ENCODE measurements around the gene SHISA5.
"Not testable (repeated sequence)": the region's sequence is repeated elsewhere in the genome, so short reads cannot be mapped to it uniquely, and the experiment has no call there.

SHISA5 gene

DNA sequence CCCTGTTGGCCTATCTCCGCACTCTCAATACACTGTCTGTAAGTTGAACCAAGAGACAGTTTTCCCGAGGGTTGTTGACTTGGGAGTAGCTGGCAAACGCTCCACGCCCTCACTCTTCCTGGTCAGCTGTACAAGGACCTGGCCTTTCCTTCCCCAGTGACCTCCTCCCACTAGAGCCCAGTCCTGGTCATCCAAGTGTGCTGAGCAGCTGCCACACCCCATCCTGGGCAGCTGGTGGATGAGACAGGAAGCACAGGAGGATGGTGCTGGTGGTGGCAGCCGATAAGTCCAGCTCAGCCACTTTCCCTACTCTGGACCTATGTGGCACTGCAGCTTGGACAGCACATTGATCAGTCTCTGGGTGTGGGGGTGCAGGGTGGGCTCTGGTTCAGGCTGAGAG is 32.8 kb upstream of the SHISA5 start:
- no peaks in the 10 kb centered on the region for H3K4me1 ChIP-seq (ENCODE audit: control insufficient read depth in 1 of 2, insufficient read depth in 2 of 2, low read length in 2 of 2)
- H3K4me3 ChIP-seq (ENCODE audit: low read depth in 1 of 2, low read length in 2 of 2): no peak overlapping the region
- H3K9me3 ChIP-seq (ENCODE audit: control insufficient read depth in 1 of 2, low read length in 2 of 2): no peaks in the 10 kb centered on the region
- no peak overlapping the region for H3K27ac ChIP-seq (ENCODE audit: low read length)
- peaks cover 25 to 37% of the 10 kb centered on the region in 2 donors for H3K36me3 ChIP-seq (ENCODE audit: control insufficient read depth in 1 of 2, insufficient read depth in 2 of 2, low read length in 2 of 2)
- H3K27me3 ChIP-seq (ENCODE audit: low read depth, low read length): no peaks in the 10 kb centered on the region

DNA sequence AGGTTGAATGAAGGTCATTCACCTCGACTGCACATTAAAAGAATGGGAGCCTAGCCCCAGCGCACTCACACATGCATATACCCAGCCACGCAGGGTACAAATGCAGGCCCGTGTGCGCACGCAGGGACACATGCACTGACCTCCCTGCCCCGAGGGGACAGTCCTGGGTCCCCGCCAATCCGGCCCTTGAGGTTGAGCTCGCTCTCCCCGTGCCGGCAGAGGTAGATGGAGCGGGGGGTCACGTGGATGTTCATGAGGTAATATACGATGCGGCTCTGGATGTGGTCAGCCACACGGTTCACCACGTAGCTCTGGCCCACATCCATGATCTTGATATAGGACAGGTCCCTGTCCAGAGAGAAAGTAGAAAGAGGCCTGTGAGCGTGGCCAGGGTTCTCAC is 32.1 kb upstream of the SHISA5 start:
- Histone ChIP-seq H3K27ac (ENCODE audit: low read length) (no peak overlapping the region), H3K36me3 (ENCODE audit: control insufficient read depth in 1 of 2, insufficient read depth in 2 of 2, low read length in 2 of 2) (peaks cover 25 to 37% of the 10 kb centered on the region in 2 donors), H3K9me3 (ENCODE audit: control insufficient read depth in 1 of 2, low read length in 2 of 2) (no peaks in the 10 kb centered on the region), H3K4me1 (ENCODE audit: control insufficient read depth in 1 of 2, insufficient read depth in 2 of 2, low read length in 2 of 2) (no peaks in the 10 kb centered on the region), H3K4me3 (ENCODE audit: low read depth in 1 of 2, low read length in 2 of 2) (no peak overlapping the region), H3K27me3 (ENCODE audit: low read depth, low read length) (no peaks in the 10 kb centered on the region)

DNA sequence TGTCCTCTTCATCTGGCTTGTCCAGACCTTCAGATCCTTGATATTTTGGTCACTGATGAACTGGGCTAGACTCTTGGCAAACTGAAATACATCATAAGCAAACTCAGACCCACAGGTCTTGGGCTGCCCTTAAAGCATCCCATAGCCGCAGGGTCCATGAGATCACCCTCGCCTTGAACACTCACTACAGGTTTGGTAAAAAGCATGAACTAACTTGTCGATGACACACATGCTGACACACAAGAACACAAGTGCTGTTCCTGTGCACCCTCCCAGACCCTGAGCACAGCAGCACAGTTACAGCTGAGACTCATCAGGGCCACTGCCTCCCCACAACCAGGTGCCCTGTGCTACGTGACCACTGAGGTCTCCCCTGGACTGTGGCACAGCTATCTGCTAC is 31.6 kb upstream of the SHISA5 start:
- no peaks in the 10 kb centered on the region for H3K27me3 ChIP-seq (ENCODE audit: low read depth, low read length)
- no peaks in the 10 kb centered on the region for H3K9me3 ChIP-seq (ENCODE audit: control insufficient read depth in 1 of 2, low read length in 2 of 2)
- no peaks in the 10 kb centered on the region for H3K4me1 ChIP-seq (ENCODE audit: control insufficient read depth in 1 of 2, insufficient read depth in 2 of 2, low read length in 2 of 2)
- H3K36me3 ChIP-seq (ENCODE audit: control insufficient read depth in 1 of 2, insufficient read depth in 2 of 2, low read length in 2 of 2): peaks cover 25 to 37% of the 10 kb centered on the region in 2 donors
- no peak overlapping the region for H3K27ac ChIP-seq (ENCODE audit: low read length)
- H3K4me3 ChIP-seq (ENCODE audit: low read depth in 1 of 2, low read length in 2 of 2): no peak overlapping the region

DNA sequence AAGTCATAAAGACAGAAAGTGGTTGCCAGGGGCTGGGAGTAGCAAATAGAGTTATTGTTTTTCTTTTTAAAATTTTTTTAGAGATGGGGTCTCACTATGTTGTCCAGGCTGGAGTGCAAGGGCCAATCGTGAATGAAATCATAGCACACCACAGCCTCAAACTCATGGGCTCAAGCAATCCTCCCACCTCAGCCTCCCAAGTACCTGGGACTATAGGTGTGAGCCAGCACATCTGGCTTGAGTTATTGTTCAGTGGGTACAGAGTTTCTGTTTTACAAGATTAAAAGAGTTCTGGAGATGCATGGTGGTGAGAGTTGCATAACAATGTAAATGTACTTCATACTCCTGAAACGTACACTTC is 29.0 kb upstream of the SHISA5 start:
- no peaks in the 10 kb centered on the region for H3K27me3 ChIP-seq (ENCODE audit: low read depth, low read length)
- no peak overlapping the region for H3K4me3 ChIP-seq (ENCODE audit: low read depth in 1 of 2, low read length in 2 of 2)
- H3K9me3 ChIP-seq (ENCODE audit: control insufficient read depth in 1 of 2, low read length in 2 of 2): no peaks in the 10 kb centered on the region
- H3K4me1 ChIP-seq (ENCODE audit: control insufficient read depth in 1 of 2, insufficient read depth in 2 of 2, low read length in 2 of 2): no peaks in the 10 kb centered on the region
- H3K36me3 ChIP-seq (ENCODE audit: control insufficient read depth in 1 of 2, insufficient read depth in 2 of 2, low read length in 2 of 2): peaks cover 22 to 25% of the 10 kb centered on the region in 2 donors
- H3K27ac ChIP-seq (ENCODE audit: low read length): no peak overlapping the region

DNA sequence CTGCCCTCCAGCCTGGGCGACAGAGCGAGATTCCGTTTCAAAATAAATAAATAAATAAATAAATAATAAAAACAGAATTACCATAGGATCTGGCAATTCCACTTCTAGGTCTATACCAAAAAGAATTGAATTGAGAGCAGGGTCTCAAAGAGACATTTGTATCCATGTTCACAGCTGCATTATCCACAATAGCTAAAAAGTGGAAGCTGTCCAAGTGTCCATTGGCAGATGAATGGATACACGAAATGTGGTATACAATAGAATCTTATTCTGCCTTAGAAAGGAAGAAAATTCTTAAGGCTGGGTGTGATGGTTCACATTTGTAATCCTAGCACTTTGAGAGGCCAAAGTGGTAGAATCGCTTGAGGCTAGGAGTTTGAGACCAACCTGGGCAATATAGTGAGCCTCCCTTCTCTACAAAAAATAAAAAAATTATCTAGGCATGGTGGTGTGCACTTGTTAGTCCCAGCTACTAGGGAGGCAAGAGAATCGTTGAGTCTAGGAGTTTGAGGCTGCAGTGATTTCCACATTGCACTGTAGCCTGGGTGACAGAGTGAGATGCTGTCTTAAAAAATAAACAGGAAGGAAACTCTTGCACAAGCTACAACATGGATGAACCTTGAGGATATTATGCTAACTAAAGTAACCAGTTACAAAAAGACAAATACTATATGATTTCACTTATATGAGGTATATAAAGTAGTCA is 28.4 kb upstream of the SHISA5 start:
- Histone ChIP-seq H3K4me1 (ENCODE audit: control insufficient read depth in 1 of 2, insufficient read depth in 2 of 2, low read length in 2 of 2) (no peaks in the 10 kb centered on the region), H3K9me3 (ENCODE audit: control insufficient read depth in 1 of 2, low read length in 2 of 2) (no peaks in the 10 kb centered on the region), H3K4me3 (ENCODE audit: low read depth in 1 of 2, low read length in 2 of 2) (no peak overlapping the region), H3K36me3 (ENCODE audit: control insufficient read depth in 1 of 2, insufficient read depth in 2 of 2, low read length in 2 of 2) (peaks cover 20 to 22% of the 10 kb centered on the region in 2 donors), H3K27me3 (ENCODE audit: low read depth, low read length) (no peaks in the 10 kb centered on the region), H3K27ac (ENCODE audit: low read length) (no peak overlapping the region)

DNA sequence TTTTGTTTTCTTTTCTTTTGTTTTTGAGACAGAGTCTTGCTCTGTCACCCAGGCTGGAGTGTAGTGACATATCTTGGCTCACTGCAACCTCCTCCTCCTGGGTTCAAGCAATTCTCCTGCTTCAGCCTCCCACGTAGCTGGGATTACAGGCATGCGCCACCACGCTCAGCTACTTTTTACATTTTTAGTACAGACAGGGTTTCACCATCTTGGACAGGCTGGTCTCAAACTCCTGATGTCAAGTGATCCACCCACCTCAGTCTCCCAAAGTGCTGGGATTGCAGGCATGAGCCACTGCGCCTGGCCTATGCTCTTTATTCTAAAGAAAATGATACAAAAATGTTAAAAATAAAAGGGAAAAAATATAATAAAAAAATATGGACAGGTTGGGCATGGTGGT is 26.7 kb upstream of the SHISA5 start:
- peaks cover 6 to 10% of the 10 kb centered on the region in 2 donors for H3K36me3 ChIP-seq (ENCODE audit: control insufficient read depth in 1 of 2, insufficient read depth in 2 of 2, low read length in 2 of 2)
- H3K27ac ChIP-seq (ENCODE audit: low read length); H3K27me3 ChIP-seq (ENCODE audit: low read depth, low read length); H3K4me1 ChIP-seq (ENCODE audit: control insufficient read depth in 1 of 2, insufficient read depth in 2 of 2, low read length in 2 of 2); H3K9me3 ChIP-seq (ENCODE audit: control insufficient read depth in 1 of 2, low read length in 2 of 2); H3K4me3 ChIP-seq (ENCODE audit: low read depth in 1 of 2, low read length in 2 of 2): not testable (repeated sequence)

DNA sequence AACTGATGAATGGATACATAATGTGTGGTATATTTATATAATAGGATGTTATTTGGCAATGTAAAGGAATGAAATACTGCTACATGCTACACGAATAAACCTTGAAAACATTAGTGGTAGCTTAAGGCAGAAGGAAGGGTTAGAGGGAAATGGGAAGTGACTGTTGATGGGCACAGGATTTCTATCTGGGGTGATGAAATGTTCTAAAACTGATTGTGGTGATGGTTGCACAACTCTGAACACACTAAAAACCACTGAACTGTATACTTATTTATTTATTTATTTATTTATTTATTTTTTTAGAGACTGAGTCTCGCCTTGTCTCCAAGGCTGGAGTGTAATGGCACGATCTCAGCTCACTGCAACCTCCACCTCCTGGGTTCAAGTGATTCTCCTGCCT is 24.8 kb upstream of the SHISA5 start:
- Histone ChIP-seq H3K36me3 (ENCODE audit: control insufficient read depth in 1 of 2, insufficient read depth in 2 of 2, low read length in 2 of 2) (peaks cover 0 to 7% of the 10 kb centered on the region in 2 donors), H3K27ac (ENCODE audit: low read length) (no peak overlapping the region), H3K9me3 (ENCODE audit: control insufficient read depth in 1 of 2, low read length in 2 of 2) (no peaks in the 10 kb centered on the region), H3K27me3 (ENCODE audit: low read depth, low read length) (no peaks in the 10 kb centered on the region), H3K4me3 (ENCODE audit: low read depth in 1 of 2, low read length in 2 of 2) (no peak overlapping the region), H3K4me1 (ENCODE audit: control insufficient read depth in 1 of 2, insufficient read depth in 2 of 2, low read length in 2 of 2) (no peaks in the 10 kb centered on the region)

DNA sequence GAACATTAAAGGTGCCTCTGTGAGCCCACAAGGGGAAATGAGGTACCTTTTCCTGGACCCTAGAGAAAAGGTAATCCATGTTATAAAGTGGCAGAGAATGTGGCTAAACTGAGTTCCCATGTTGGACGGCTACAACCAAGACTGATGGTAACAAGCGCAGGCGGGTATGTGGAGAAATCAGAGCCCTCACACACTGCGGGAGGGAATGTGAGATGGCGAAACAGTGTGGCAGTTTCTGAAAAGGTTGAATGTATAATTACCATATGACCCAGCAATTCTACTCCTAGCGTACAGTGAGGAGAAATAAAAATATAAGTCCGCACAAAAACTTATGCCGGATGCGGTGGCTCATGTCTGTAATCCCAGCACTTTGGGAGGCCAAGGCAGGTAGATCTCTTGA is 24.1 kb upstream of the SHISA5 start:
- Histone ChIP-seq H3K36me3 (ENCODE audit: control insufficient read depth in 1 of 2, insufficient read depth in 2 of 2, low read length in 2 of 2) (peaks cover 0 to 7% of the 10 kb centered on the region in 2 donors), H3K27me3 (ENCODE audit: low read depth, low read length) (no peaks in the 10 kb centered on the region), H3K9me3 (ENCODE audit: control insufficient read depth in 1 of 2, low read length in 2 of 2) (no peaks in the 10 kb centered on the region), H3K27ac (ENCODE audit: low read length) (no peak overlapping the region), H3K4me1 (ENCODE audit: control insufficient read depth in 1 of 2, insufficient read depth in 2 of 2, low read length in 2 of 2) (no peaks in the 10 kb centered on the region), H3K4me3 (ENCODE audit: low read depth in 1 of 2, low read length in 2 of 2) (no peak overlapping the region)

DNA sequence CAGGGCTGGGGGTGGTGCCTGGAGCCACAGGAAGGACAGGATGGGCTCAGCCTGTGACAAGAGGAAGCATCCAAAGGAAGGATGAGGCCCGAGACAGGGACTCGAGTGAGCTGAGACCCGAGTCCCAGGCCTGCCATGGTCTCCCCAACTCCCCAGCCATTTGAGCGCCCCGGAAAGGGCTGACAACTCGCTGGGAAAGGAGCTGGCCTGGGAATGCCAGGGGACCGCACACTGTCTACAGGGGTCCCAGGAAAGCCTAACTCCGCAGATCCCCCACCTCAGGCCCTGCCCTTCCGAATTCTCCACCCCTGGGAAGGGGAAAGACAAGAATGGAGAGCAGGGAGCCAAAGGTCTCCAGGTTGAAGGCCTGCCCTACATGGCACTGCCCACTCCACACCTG is 21.0 kb upstream of the SHISA5 start:
- peaks cover 0 to 7% of the 10 kb centered on the region in 2 donors for H3K36me3 ChIP-seq (ENCODE audit: control insufficient read depth in 1 of 2, insufficient read depth in 2 of 2, low read length in 2 of 2)
- H3K27me3 ChIP-seq (ENCODE audit: low read depth, low read length): no peaks in the 10 kb centered on the region
- no peaks in the 10 kb centered on the region for H3K9me3 ChIP-seq (ENCODE audit: control insufficient read depth in 1 of 2, low read length in 2 of 2)
- H3K4me1 ChIP-seq (ENCODE audit: control insufficient read depth in 1 of 2, insufficient read depth in 2 of 2, low read length in 2 of 2): no peaks in the 10 kb centered on the region
- H3K4me3 ChIP-seq (ENCODE audit: low read depth in 1 of 2, low read length in 2 of 2): no peak overlapping the region
- no peak overlapping the region for H3K27ac ChIP-seq (ENCODE audit: low read length)

DNA sequence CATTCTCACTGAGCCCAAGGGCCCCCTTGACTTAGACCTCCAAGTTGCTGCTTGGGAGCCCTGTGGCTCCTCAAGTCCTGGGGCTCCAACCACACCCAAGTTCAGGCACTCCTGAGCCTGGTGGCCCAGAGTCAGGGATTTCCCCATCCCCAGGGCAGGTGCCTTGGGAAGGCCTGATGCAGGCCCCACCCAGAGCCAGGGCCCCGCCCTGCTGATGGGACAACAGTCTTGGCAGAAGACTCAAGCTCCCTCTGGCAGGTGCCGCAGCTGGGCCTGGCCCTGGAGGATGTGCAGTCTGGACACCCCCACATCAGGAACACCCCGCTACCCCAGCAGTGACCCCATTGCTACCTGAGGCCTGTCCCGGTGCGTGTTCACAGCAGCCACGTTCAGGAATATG is 17.7 kb upstream of the SHISA5 start:
- Histone ChIP-seq H3K4me1 (ENCODE audit: control insufficient read depth in 1 of 2, insufficient read depth in 2 of 2, low read length in 2 of 2) (no peaks in the 10 kb centered on the region), H3K4me3 (ENCODE audit: low read depth in 1 of 2, low read length in 2 of 2) (no peak overlapping the region), H3K36me3 (ENCODE audit: control insufficient read depth in 1 of 2, insufficient read depth in 2 of 2, low read length in 2 of 2) (peaks cover 5 to 7% of the 10 kb centered on the region in 2 donors), H3K27ac (ENCODE audit: low read length) (no peak overlapping the region), H3K9me3 (ENCODE audit: control insufficient read depth in 1 of 2, low read length in 2 of 2) (no peaks in the 10 kb centered on the region), H3K27me3 (ENCODE audit: low read depth, low read length) (no peaks in the 10 kb centered on the region)

DNA sequence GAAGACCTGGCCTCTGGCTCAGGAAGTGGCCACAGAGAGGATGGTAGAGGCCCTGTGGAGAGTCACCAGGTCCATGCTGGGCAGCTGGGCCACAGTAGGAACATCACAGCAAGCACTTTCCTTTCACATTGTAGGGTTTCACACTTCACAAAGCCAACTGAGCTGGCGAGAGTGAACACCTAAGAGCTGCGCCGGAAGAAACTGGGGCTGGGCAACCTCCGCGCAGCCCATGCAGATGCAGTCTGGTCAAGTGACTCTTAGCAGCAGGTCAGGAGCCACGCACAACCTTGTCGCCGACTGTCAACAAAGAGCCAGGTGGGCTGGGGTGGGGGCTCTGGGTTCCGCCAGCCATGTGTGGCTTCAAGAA is 15.3 kb upstream of the SHISA5 start:
- H3K9me3 ChIP-seq (ENCODE audit: control insufficient read depth in 1 of 2, low read length in 2 of 2): no peaks in the 10 kb centered on the region
- no peak overlapping the region for H3K4me3 ChIP-seq (ENCODE audit: low read depth in 1 of 2, low read length in 2 of 2)
- H3K4me1 ChIP-seq (ENCODE audit: control insufficient read depth in 1 of 2, insufficient read depth in 2 of 2, low read length in 2 of 2): no peaks in the 10 kb centered on the region
- H3K27me3 ChIP-seq (ENCODE audit: low read depth, low read length): no peaks in the 10 kb centered on the region
- peaks cover 0 to 5% of the 10 kb centered on the region in 2 donors for H3K36me3 ChIP-seq (ENCODE audit: control insufficient read depth in 1 of 2, insufficient read depth in 2 of 2, low read length in 2 of 2)
- H3K27ac ChIP-seq (ENCODE audit: low read length): no peak overlapping the region

DNA sequence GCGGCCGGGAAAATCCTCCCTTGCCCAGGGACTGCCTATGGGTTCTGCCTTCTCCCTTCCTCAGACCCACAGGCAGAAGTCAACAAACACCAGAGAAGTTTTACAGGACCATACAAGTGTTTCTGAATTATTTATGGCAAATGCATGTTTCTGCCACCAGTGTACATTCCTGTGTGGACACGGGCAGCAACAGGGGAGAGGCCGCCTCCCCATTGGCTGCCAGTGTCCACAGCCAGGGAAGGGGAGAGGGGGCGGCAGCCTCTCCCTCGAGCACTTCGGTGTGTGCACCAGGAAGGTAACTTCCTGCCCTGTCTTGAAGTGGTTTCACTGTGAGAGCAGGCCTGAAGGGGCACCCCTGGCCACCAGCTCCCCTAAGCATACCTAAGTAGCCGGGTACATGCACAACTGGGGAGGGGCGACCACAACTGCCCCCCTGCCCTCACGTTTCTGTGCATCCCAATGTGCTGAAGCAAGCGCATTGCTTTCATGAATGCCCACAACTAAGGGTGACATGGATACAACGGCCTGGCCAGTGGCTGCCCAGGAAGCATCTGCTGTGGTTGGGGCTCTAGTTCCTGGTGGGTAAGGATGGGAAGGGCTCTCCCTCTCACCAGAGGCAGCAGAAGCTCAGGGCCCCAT is 14.8 kb upstream of the SHISA5 start:
- Histone ChIP-seq H3K9me3 (ENCODE audit: control insufficient read depth in 1 of 2, low read length in 2 of 2) (no peaks in the 10 kb centered on the region), H3K4me3 (ENCODE audit: low read depth in 1 of 2, low read length in 2 of 2) (no peak overlapping the region), H3K36me3 (ENCODE audit: control insufficient read depth in 1 of 2, insufficient read depth in 2 of 2, low read length in 2 of 2) (peaks cover 0 to 5% of the 10 kb centered on the region in 2 donors), H3K27ac (ENCODE audit: low read length) (no peak overlapping the region), H3K4me1 (ENCODE audit: control insufficient read depth in 1 of 2, insufficient read depth in 2 of 2, low read length in 2 of 2) (no peaks in the 10 kb centered on the region), H3K27me3 (ENCODE audit: low read depth, low read length) (no peaks in the 10 kb centered on the region)

Data from muscle layer of duodenum (tissue), 2 donors.